GM19467 (cell line): ENCODE measurements around the gene OR52B4.
"Not testable (repeated sequence)": the region's sequence is repeated elsewhere in the genome, so short reads cannot be mapped to it uniquely, and the experiment has no call there.

ENCODE experiments used
- ATAC-seq: cut with Tn5 transposase; IDR thresholded peaks from one replicate; pipeline ENCODE4 v1.9.1; 2021; ENCODE audit warnings: mild to moderate bottlenecking, moderate library complexity; ENCODE audit not compliant: unreplicated experiment

Gene OR52B4

GRCh38 chr11:4368286-4368685 is at the start of gene OR52B4:
TSS of gene OR52B4 (minus strand) at chr11:4368386. CDS start at chr11:4368295, 91 bp downstream.
- no peak for ATAC-seq

- ATAC-seq: no peak
Observed at GRCh38 chr11:4416816-4417215, 48.6 kb upstream of the OR52B4 start.

GRCh38 chr11:4416306-4416705 is 48.1 kb upstream of the OR52B4 start:
- no peak for ATAC-seq

- not testable (repeated sequence) for ATAC-seq
Observed at GRCh38 chr11:4406206-4406605, 38.0 kb upstream of the OR52B4 start.

GRCh38 chr11:4393858-4394223 is 25.7 kb upstream of the OR52B4 start:
- no peak for ATAC-seq

- peak; percentile 100 for ATAC-seq
Observed at GRCh38 chr11:4393209-4393857, 25.1 kb upstream of the OR52B4 start, which contains the start of gene TRIM21. TSS of gene TRIM21 (minus strand) at chr11:4393702. CDS start at chr11:4390409, 3,293 bp downstream.

- no peak for ATAC-seq
Observed at GRCh38 chr11:4388221-4388620, 20.0 kb upstream of the OR52B4 start.

GRCh38 chr11:4385978-4386740 is 18.0 kb upstream of the OR52B4 start:
- ATAC-seq: no peak

- ATAC-seq: no peak
Observed at GRCh38 chr11:4381901-4382300, 13.7 kb upstream of the OR52B4 start.

GRCh38 chr11:4375431-4376140 is 7.4 kb upstream of the OR52B4 start:
- no peak for ATAC-seq

GRCh38 chr11:4370166-4370565 is 2.0 kb upstream of the OR52B4 start:
- ATAC-seq: no peak

GRCh38 chr11:4348142-4348541 is 20.0 kb downstream of the OR52B4 start:
- ATAC-seq: not testable (repeated sequence)

GRCh38 chr11:4345366-4345765 is 22.8 kb downstream of the OR52B4 start:
- ATAC-seq: not testable (repeated sequence)

GRCh38 chr11:4334356-4334755 is 33.8 kb downstream of the OR52B4 start:
- ATAC-seq: not testable (repeated sequence)
